Muscle of leg (tissue), 11 donors: Measurements from ENCODE around the gene ROBO2. TPM values are rescaled to one million over a fixed set of nuclear protein-coding genes. Genes with fewer than 3 reads are reported as not detected.

Source experiments
- DNase-seq: peaks from one replicate; pipeline ENCODE4 v3.0.0; 2013
- H3K27ac ChIP-seq: one replicate; pipeline ENCODE4 v1.5.1; 2013; ENCODE audit warnings: mild to moderate bottlenecking, low read length, control low read depth
- H3K27me3 ChIP-seq: one replicate; pipeline ENCODE4 v1.6.1; 2013; ENCODE audit warnings: low read length; ENCODE audit not compliant: control insufficient read depth, insufficient read depth
- H3K36me3 ChIP-seq: one replicate; pipeline ENCODE4 v1.6.1; 2013; ENCODE audit warnings: low read length; ENCODE audit not compliant: control insufficient read depth, insufficient read depth
- H3K4me1 ChIP-seq: one replicate; pipeline ENCODE4 v1.6.1; 2013; ENCODE audit warnings: low read length; ENCODE audit not compliant: control insufficient read depth, insufficient read depth
- H3K4me3 ChIP-seq: one replicate; pipeline ENCODE4 v1.5.1; 2013; ENCODE audit warnings: low read length, control low read depth
- H3K9me3 ChIP-seq: replicated peaks from 2 replicates; pipeline ENCODE4 v1.6.1; 2013; ENCODE audit warnings: low read depth, low read length; ENCODE audit not compliant: control insufficient read depth
- WGBS: methylation state at CpG from one replicate; pipeline ENCODE4 v1.1.5; 2013; ENCODE audit warnings: missing lambda C conversion rate; ENCODE audit not compliant: insufficient coverage; 5-methylcytosine and 5-hydroxymethylcytosine counted together
- polyA plus RNA-seq, 8 donors: library from polyadenylated mRNA; unstranded; fragments of 120-200 nt; gene quantifications; one replicate each; pipeline versions ENCODE4 v1.2.1 to v1.2.3, GENCODE V29; 2013; ENCODE audit warnings: inconsistent platforms in 1 of 8, low replicate concordance in 1 of 8; ENCODE audit not compliant: insufficient read length in 8 of 8, insufficient read depth in 1 of 8
- total RNA-seq: library from RNA; stranded (reverse); fragments of 120-200 nt; gene quantifications from one replicate; pipeline ENCODE4 v1.2.4, GENCODE V29; 2013

The ROBO2 gene
- total and polyA plus RNA-seq, 9 donors = 2.8 to 14.6 (median 4.8) TPM

DNA sequence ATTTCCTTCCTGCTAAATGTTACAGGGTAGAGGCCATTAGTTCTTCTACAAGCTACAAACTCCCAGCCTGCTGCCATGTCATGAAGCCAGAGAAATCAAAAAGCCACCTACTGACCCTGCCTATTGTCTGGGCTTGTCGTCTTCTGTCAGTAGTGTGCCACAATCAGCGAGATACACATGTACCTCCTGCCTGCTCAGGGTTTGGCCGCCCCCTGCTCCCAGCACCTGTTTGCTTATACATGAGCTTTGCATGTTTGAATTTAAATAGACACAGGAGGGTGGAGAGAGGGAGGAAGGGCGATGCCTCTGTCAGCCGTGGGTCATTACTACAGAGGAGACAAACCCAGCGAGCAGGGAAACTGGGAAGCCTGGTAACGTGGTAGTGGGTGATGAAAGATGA is 106.1 kb downstream of the ROBO2 start:
- H3K4me1 ChIP-seq = no peaks in the 10 kb centered on the region
- no peak for DNase-seq
- H3K9me3 ChIP-seq = no peaks in the 10 kb centered on the region
- no peaks in the 10 kb centered on the region for H3K36me3 ChIP-seq
- no peak overlapping the region for H3K4me3 ChIP-seq
- no peaks in the 10 kb centered on the region for H3K27me3 ChIP-seq
- H3K27ac ChIP-seq = no peak overlapping the region
- WGBS = 73% methylated on average over 3 of the region's 7 CpGs

DNA sequence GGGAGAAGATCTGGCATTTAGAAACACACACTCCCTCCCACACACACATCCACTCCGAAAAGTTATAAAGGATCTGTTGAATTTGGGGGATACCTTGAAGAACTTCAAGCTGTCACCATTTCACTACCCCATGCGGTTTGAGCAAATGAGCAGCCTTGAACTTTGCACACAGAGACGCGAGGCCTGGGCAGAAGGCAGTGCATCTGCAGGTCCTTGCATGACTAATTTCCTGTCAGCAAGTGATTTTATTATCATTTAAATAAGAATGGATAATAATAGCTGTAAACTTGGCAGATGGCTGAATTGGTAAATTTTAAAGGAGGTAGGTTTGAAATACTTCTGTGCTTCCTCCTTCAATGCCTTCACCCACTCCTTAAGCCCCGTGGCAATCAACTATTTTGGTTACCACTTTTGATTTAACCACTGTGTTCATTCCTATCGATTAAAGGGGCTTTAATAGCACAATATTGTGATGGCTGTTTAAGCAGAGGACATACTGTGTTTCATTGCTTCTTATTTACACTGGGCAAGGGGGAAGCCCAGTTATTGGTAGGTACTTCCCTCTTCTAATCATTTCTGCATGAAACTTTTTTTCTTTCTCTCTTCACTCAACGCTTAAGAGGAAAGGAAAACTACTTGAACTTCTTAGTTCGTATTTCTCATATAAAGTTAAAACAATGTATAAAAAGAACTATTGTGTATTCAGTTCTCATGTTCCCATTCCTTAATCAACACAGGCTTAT is 108.1 kb downstream of the ROBO2 start:
- Histone ChIP-seq H3K4me3 (no peak overlapping the region), H3K4me1 (no peaks in the 10 kb centered on the region), H3K36me3 (no peaks in the 10 kb centered on the region), H3K27ac (no peak overlapping the region), H3K9me3 (no peaks in the 10 kb centered on the region), H3K27me3 (no peaks in the 10 kb centered on the region)
- no CpG with 5 or more reads among the region's 8 CpGs for WGBS
- DNase-seq = no peak

DNA sequence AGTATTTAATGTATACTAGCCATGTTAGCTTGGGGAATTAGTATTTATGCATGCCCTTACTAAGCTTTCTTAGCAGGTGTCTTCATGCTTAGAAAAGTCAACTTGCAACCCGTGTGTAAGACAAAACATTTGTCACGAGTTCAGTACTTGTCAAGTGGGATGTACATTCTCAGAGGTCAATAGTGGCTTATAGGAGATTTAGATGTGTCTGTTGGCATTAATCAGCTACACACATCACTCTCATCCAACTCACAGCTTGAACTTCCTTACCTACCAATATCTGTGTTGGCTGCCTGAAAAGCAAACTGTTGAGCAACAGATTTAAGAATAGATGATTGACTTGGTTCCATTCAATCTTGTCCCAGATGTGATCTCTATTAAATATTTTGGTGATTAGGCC is 109.5 kb downstream of the ROBO2 start:
- no CpG with 5 or more reads among the region's 2 CpGs for WGBS
- Histone ChIP-seq H3K27me3 (no peaks in the 10 kb centered on the region), H3K9me3 (no peaks in the 10 kb centered on the region), H3K4me3 (no peak overlapping the region), H3K4me1 (no peaks in the 10 kb centered on the region), H3K36me3 (no peaks in the 10 kb centered on the region), H3K27ac (no peak overlapping the region)
- no peak for DNase-seq

GRCh38 chr3:77150028-77150427 is 110.1 kb downstream of the ROBO2 start:
- H3K4me3 ChIP-seq = no peak overlapping the region
- no peak overlapping the region for H3K27ac ChIP-seq
- 73% methylated on average over 4 of the region's 7 CpGs for WGBS
- H3K4me1 ChIP-seq = no peaks in the 10 kb centered on the region
- H3K9me3 ChIP-seq = no peaks in the 10 kb centered on the region
- no peaks in the 10 kb centered on the region for H3K36me3 ChIP-seq
- DNase-seq = no peak
- H3K27me3 ChIP-seq = no peaks in the 10 kb centered on the region

GRCh38 chr3:77150759-77151158 is 110.9 kb downstream of the ROBO2 start:
- H3K36me3 ChIP-seq = no peaks in the 10 kb centered on the region
- H3K27me3 ChIP-seq = no peaks in the 10 kb centered on the region
- no peak overlapping the region for H3K4me3 ChIP-seq
- H3K9me3 ChIP-seq = no peaks in the 10 kb centered on the region
- DNase-seq = no peak
- no peaks in the 10 kb centered on the region for H3K4me1 ChIP-seq
- H3K27ac ChIP-seq = no peak overlapping the region

DNA sequence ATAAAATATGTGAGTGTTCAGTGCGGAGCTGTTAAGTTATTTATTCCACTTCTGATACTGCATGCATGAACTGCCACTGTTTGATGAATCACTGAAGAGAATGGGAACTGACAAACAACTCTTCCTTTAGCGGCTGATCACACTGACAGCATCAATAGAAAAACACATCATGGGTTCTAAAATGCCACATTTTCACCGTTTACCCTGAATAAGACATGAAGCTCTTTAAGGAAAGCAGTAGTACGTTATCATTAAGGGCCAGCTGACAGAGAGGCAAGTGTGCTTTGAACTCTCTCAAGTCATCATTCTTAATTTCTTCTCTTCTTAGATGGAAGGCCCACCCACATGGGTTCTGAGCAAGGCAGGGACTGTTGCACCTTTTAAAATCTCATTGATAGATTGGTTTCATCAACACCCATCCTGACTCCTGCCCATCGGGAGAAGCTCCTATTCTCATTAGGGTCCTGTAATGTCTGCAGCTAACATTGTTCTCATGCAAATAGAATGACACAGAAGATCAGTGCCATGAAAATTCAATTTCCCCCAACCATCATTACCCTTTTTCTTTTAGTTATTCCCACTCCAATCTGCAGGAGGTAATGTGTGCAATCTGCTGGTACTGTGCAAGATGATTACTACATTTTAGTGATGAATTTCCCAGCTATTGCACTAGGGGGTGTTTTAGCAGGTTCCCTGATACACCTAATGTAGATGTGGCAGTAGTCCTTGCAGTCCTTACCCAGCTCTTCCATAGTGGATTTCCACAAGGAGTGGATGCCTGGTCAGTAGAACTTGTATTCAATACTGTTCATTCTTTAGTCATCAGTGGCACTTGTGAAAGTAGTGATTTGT is 119.1 kb downstream of the ROBO2 start:
- Histone ChIP-seq H3K36me3 (no peaks in the 10 kb centered on the region), H3K9me3 (no peaks in the 10 kb centered on the region), H3K4me3 (no peak overlapping the region), H3K4me1 (no peaks in the 10 kb centered on the region), H3K27ac (no peak overlapping the region), H3K27me3 (no peaks in the 10 kb centered on the region)
- 80% methylated on average over 3 of the region's 5 CpGs for WGBS
- no peak for DNase-seq

DNA sequence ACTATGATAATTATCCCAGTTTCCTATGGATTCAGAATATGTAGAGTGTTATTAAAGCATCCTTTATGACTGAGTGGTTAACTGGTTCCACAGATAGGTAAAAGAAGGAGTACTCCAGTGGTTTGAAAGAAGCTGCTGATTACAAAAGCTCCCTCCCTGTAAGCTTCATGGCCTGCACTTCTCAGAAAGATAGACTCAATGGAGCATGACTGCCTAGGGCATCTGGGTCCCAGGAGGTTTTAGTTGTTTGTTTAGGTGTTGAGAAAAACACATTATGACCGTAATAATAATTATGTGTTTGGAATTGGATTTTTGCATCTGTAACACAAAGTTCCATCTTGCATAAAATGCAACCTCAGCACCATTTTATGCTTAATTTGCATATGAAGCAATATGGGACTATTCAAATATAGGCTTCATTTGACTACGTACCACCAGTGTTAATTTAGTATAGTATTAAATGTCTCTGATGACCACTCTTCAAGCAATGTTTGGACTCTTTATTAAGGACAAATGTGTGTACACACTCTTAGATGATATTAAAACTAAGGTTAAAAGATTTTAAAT is 121.1 kb downstream of the ROBO2 start:
- no CpG with 5 or more reads among the region's 2 CpGs for WGBS
- H3K36me3 ChIP-seq = no peaks in the 10 kb centered on the region
- no peak overlapping the region for H3K27ac ChIP-seq
- no peaks in the 10 kb centered on the region for H3K9me3 ChIP-seq
- DNase-seq = no peak
- H3K27me3 ChIP-seq = no peaks in the 10 kb centered on the region
- no peaks in the 10 kb centered on the region for H3K4me1 ChIP-seq
- H3K4me3 ChIP-seq = no peak overlapping the region

DNA sequence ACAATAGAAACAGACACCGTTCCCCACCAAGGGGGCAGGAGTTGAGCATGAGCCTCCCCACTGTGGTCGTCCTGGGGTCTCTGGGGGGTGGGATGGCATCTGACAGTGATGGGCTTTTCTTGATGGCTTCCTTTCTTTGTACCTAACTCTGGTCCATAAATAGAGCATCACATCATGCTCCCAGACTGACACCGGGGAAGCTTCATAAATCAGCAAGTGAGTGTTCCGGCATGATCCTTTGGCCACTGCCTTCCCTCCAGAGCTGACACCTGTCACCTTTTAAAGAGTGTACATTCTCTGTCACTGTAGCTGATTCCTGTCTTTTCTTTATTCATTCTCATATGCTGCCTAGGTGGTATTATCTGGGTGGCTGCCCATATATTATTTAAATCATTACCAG is 129.9 kb downstream of the ROBO2 start:
- Histone ChIP-seq H3K9me3 (no peaks in the 10 kb centered on the region), H3K27ac (no peak overlapping the region), H3K4me3 (no peak overlapping the region), H3K4me1 (no peaks in the 10 kb centered on the region), H3K36me3 (no peaks in the 10 kb centered on the region), H3K27me3 (no peaks in the 10 kb centered on the region)
- WGBS = 56% methylated on average over 1 of the region's 4 CpGs
- DNase-seq = peak; percentile 38

DNA sequence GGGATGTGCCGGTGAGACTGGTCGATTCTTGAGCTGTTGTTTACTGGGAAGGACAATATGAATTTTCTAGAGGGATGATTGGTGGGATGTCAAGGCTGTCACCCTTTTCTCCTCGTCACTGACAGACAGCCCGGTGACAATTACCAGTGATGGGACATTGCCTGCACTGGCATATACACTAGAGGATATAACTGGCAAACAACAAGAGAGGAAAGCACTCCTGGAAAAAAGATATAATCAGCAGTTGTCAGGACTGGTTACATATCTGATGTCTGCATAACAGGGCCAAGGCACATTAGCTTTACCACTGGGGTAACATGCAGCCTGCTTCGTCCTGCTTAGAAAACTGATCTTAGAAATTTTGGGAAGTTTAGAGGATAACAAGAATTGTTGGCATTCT is 131.1 kb downstream of the ROBO2 start:
- DNase-seq = no peak
- H3K4me1 ChIP-seq = no peaks in the 10 kb centered on the region
- 74% methylated on average over 3 of the region's 5 CpGs for WGBS
- H3K4me3 ChIP-seq = no peak overlapping the region
- no peaks in the 10 kb centered on the region for H3K27me3 ChIP-seq
- no peaks in the 10 kb centered on the region for H3K36me3 ChIP-seq
- H3K27ac ChIP-seq = no peak overlapping the region
- H3K9me3 ChIP-seq = no peaks in the 10 kb centered on the region

- Histone ChIP-seq H3K27me3 (no peaks in the 10 kb centered on the region), H3K4me3 (no peak overlapping the region), H3K27ac (no peak overlapping the region), H3K36me3 (no peaks in the 10 kb centered on the region), H3K4me1 (no peaks in the 10 kb centered on the region), H3K9me3 (no peaks in the 10 kb centered on the region)
- 66% methylated on average over 3 of the region's 5 CpGs for WGBS
- DNase-seq = no peak
Observed at GRCh38 chr3:77179762-77180161, 139.9 kb downstream of the ROBO2 start.
